Testis (tissue), 3 donors: ENCODE results near the gene TNS2. TPM values are rescaled to one million over a fixed set of nuclear protein-coding genes. Genes with fewer than 3 reads are reported as not detected.
"Not testable (repeated sequence)": the region's sequence is repeated elsewhere in the genome, so short reads cannot be mapped to it uniquely, and the experiment has no call there.

ENCODE experiments used
- DNase-seq: peaks from one replicate; pipeline ENCODE4 v3.0.0-alpha.2; 2019
- H3K27ac ChIP-seq, 2 donors: fragments of 200-600 bp; sonication (generic); one replicate each; pipeline ENCODE4 v1.5.1; 2019
- H3K27me3 ChIP-seq: fragments of 200-600 bp; sonication (generic); one replicate; pipeline ENCODE4 v1.5.1; 2019
- H3K36me3 ChIP-seq: fragments of 200-600 bp; sonication (generic); one replicate; pipeline ENCODE4 v1.5.1; 2017; ENCODE audit warnings: low read depth; ENCODE audit errors: missing control alignments
- H3K4me1 ChIP-seq: fragments of 200-600 bp; sonication (generic); one replicate; pipeline ENCODE4 v1.5.1; 2019
- H3K4me3 ChIP-seq, 2 donors: fragments of 200-600 bp; sonication (generic); one replicate each; pipeline ENCODE4 v1.5.1; 2017 to 2019
- H3K9me3 ChIP-seq: fragments of 200-600 bp; sonication (generic); one replicate; pipeline ENCODE4 v1.5.1; 2017
- CTCF ChIP-seq, 3 experiments: fragments of 450-650 bp in 2 of 3; fragments of 200-600 bp in 1 of 3; sonication (generic) in 1 of 3; IDR thresholded peaks; one replicate each; pipeline ENCODE4 v1.5.1; 2016 to 2019; ENCODE audit warnings: antibody characterized with exemption in 3 of 3, mild to moderate bottlenecking in 2 of 3, moderate library complexity in 1 of 3
- POLR2A ChIP-seq: fragments of 450-650 bp; IDR thresholded peaks from one replicate; pipeline ENCODE4 v1.6.1; 2017; ENCODE audit warnings: antibody characterized with exemption, mild to moderate bottlenecking, moderate library complexity
- WGBS, 2 donors: methylation state at CpG; one replicate each; pipeline ENCODE4 v1.1.5; 2018; 5-methylcytosine and 5-hydroxymethylcytosine counted together
- intact Hi-C: fragments of 100-400 bp; cut with DNase I; formaldehyde crosslinking; loops from one replicate; pipeline ENCODE4 v1.15.1; 2023; ENCODE audit warnings: low total_unique reads
- polyA plus RNA-seq: library from polyadenylated mRNA; stranded (reverse); fragments of 350-450 nt; fragmentation: Illumina TruSeq; extraction: RNeasy Lipid Tissue Mini Kit (QIAGEN cat#74804); gene quantifications from one replicate; pipeline ENCODE4 v1.2.3, GENCODE V29; 2014; ENCODE audit warnings: low read depth, low replicate concordance; ENCODE audit not compliant: insufficient read depth
- total RNA-seq, 2 donors: library from RNA; depleted of rRNA; stranded (reverse); fragments of >200 nt; gene quantifications; one replicate each; pipeline ENCODE4 v1.2.3, GENCODE V29; 2016

Gene TNS2
- total and polyA plus RNA-seq, 3 donors from 2014 or later: 47.0 to 138 (median 108) TPM

- 82 to 83% methylated on average over 2 of the region's 2 CpGs for WGBS, 2 donors
- Histone ChIP-seq H3K27me3 (no peaks in the 10 kb centered on the region), H3K27ac (no peak overlapping the region), H3K4me3 (no peak overlapping the region), H3K4me1 (peaks cover 41% of the 10 kb centered on the region), H3K36me3 (no peaks in the 10 kb centered on the region), H3K9me3 (no peaks in the 10 kb centered on the region)
- TF ChIP-seq POLR2A (no peak), CTCF (IDR thresholded peaks at IDR 0.05) (no peak)
- no peak for DNase-seq
- intact Hi-C loops: no loop called here
Measured at GRCh38 chr12:53010955-53011354, 38.9 kb upstream of the TNS2 start.

GRCh38 chr12:53011889-53012288 is 38.0 kb upstream of the TNS2 start:
- Histone ChIP-seq H3K27ac (no peak overlapping the region), H3K4me3 (no peak overlapping the region), H3K36me3 (no peaks in the 10 kb centered on the region), H3K9me3 (no peaks in the 10 kb centered on the region), H3K27me3 (no peaks in the 10 kb centered on the region), H3K4me1 (peaks cover 41% of the 10 kb centered on the region)
- intact Hi-C loops: no loop called here
- no peak for DNase-seq
- TF ChIP-seq POLR2A (no peak), CTCF (IDR thresholded peaks at IDR 0.05) (no peak)
- WGBS, 2 donors: 80 to 85% methylated on average over 3 of the region's 3 CpGs

- no peak for DNase-seq
- WGBS, 2 donors: 73 to 81% methylated on average over 3 of the region's 3 CpGs
- Histone ChIP-seq H3K4me1 (peaks cover 32% of the 10 kb centered on the region), H3K4me3 (no peak overlapping the region), H3K9me3 (no peaks in the 10 kb centered on the region), H3K36me3 (no peaks in the 10 kb centered on the region), H3K27ac (no peak overlapping the region), H3K27me3 (no peaks in the 10 kb centered on the region)
- intact Hi-C loops: no loop called here
- TF ChIP-seq POLR2A (no peak), CTCF (IDR thresholded peaks at IDR 0.05) (no peak)
Measured at GRCh38 chr12:53012928-53013327, 36.9 kb upstream of the TNS2 start.

- H3K36me3 ChIP-seq: no peaks in the 10 kb centered on the region
- TF ChIP-seq CTCF (IDR thresholded peaks at IDR 0.05) (no peak), POLR2A (no peak)
- no peak for DNase-seq
- H3K27me3 ChIP-seq: no peaks in the 10 kb centered on the region
- H3K4me3 ChIP-seq: no peak overlapping the region
- H3K27ac ChIP-seq: no peak overlapping the region
- H3K4me1 ChIP-seq: peaks cover 16% of the 10 kb centered on the region
- intact Hi-C loops: no loop called here
- no peaks in the 10 kb centered on the region for H3K9me3 ChIP-seq
- 71 to 86% methylated on average over 2 of the region's 2 CpGs for WGBS, 2 donors
Measured at GRCh38 chr12:53014709-53015108, 35.2 kb upstream of the TNS2 start.

GRCh38 chr12:53025250-53025649 is 24.6 kb upstream of the TNS2 start:
- no peaks in the 10 kb centered on the region for H3K36me3 ChIP-seq
- intact Hi-C loops: no loop called here
- no peaks in the 10 kb centered on the region for H3K27me3 ChIP-seq

GRCh38 chr12:53027014-53027413 is 22.9 kb upstream of the TNS2 start:
- H3K27me3 ChIP-seq, H3K36me3 ChIP-seq, H3K4me3 ChIP-seq, intact Hi-C loops, H3K9me3 ChIP-seq, H3K27ac ChIP-seq, H3K4me1 ChIP-seq, DNase-seq: not testable (repeated sequence)
- 82 to 86% methylated on average over 8 to 10 of the region's 13 CpGs for WGBS, 2 donors

More at GRCh38 chr12:53025250-53025649, 24.6 kb upstream of the TNS2 start:
- no peak overlapping the region for H3K27ac ChIP-seq
- H3K4me1 ChIP-seq: no peaks in the 10 kb centered on the region
- no peak overlapping the region for H3K4me3 ChIP-seq
- no peaks in the 10 kb centered on the region for H3K9me3 ChIP-seq
- TF ChIP-seq POLR2A: no peak
- no peak for TF ChIP-seq CTCF (IDR thresholded peaks at IDR 0.05)
- DNase-seq: no peak
- 82 to 89% methylated on average over 3 of the region's 3 CpGs for WGBS, 2 donors
